ENCODE results near the gene SERPING1.

SERPING1 gene

DNA sequence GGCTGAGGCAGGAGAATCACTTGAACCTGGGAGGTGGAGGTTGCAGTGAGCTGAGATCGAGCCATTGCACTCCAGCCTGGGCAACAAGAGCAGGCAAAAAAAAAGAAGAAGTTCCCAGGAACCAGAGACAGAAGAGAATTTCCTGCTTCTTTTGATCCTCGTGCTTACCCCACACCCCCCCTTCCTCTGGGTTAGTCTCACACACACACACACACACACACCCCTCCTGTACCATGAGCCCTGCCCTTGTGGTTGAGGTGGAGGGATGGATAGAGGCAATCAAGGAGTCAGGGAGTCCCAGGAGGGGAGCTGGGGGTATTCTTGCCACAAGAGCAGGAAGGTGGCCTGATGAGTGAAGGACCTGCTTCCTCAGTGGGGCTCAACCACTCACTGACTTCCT is 25.9 kb upstream of the SERPING1 start:
- H2AFZ ChIP-seq (ENCODE audit: low read length), result no peak overlapping the region
- TF ChIP-seq, protein P1, sequence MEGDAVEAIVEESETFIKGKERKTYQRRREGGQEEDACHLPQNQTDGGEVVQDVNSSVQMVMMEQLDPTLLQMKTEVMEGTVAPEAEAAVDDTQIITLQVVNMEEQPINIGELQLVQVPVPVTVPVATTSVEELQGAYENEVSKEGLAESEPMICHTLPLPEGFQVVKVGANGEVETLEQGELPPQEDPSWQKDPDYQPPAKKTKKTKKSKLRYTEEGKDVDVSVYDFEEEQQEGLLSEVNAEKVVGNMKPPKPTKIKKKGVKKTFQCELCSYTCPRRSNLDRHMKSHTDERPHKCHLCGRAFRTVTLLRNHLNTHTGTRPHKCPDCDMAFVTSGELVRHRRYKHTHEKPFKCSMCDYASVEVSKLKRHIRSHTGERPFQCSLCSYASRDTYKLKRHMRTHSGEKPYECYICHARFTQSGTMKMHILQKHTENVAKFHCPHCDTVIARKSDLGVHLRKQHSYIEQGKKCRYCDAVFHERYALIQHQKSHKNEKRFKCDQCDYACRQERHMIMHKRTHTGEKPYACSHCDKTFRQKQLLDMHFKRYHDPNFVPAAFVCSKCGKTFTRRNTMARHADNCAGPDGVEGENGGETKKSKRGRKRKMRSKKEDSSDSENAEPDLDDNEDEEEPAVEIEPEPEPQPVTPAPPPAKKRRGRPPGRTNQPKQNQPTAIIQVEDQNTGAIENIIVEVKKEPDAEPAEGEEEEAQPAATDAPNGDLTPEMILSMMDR (IDR thresholded peaks at IDR 0.05; ENCODE audit: low read length), result no peak
- TF ChIP-seq EZH2 (IDR thresholded peaks at IDR 0.05; ENCODE audit: borderline replicate concordance, low read length), result no peak
- H3K4me1 ChIP-seq (ENCODE audit: insufficient read depth, low read length, severe bottlenecking), result peaks cover 6% of the 10 kb centered on the region
- H3K79me2 ChIP-seq (ENCODE audit: insufficient read depth, low read length), result no peaks in the 10 kb centered on the region
- H3K9me2 ChIP-seq (ENCODE audit: low read depth, low read length), result no peaks in the 10 kb centered on the region
- H3K9me3 ChIP-seq (ENCODE audit: low read length), result no peaks in the 10 kb centered on the region
- no peaks in the 10 kb centered on the region for H3K27me3 ChIP-seq (ENCODE audit: insufficient read depth, low read length)
- no peaks in the 10 kb centered on the region for H3K36me3 ChIP-seq (ENCODE audit: insufficient read depth, low read length)
- no peak overlapping the region for H3K27ac ChIP-seq (ENCODE audit: low read depth, low read length, poor library complexity, severe bottlenecking)
- H3F3A ChIP-seq (ENCODE audit: insufficient read depth, low read length), result no peaks in the 10 kb centered on the region
- no peak overlapping the region for H3K9ac ChIP-seq (ENCODE audit: low read length)
- no peak overlapping the region for H3K4me2 ChIP-seq (ENCODE audit: low read length)
- no peak overlapping the region for H3K4me3 ChIP-seq (ENCODE audit: low read depth, low read length, poor library complexity, severe bottlenecking)
- no peaks in the 10 kb centered on the region for H4K20me1 ChIP-seq (ENCODE audit: insufficient read depth, low read length)

DNA sequence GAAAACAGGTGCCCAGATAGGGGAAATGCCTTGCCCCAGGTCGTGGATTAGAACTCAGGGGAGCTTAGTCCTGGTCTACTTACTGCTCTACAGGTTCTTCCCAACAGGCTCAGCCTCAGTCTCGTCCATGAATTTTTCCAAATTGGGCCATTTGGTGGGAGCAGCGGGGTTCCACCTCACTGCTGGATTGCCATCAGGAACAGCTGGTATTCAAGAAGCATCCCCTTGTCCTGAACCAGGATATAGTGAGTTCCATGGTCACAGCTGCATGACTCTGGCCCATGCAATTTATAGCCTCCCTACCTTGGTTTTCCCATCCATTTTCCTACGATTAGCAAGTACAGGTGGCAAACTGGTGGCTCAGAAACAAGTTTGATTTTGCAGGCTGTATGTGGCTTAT is 23.4 kb upstream of the SERPING1 start:
- no peaks in the 10 kb centered on the region for H3K36me3 ChIP-seq (ENCODE audit: insufficient read depth, low read length)
- no peaks in the 10 kb centered on the region for H3K27me3 ChIP-seq (ENCODE audit: insufficient read depth, low read length)
- TF ChIP-seq, protein P1 (IDR thresholded peaks at IDR 0.05; ENCODE audit: low read length), result no peak
- no peak for TF ChIP-seq EZH2 (IDR thresholded peaks at IDR 0.05; ENCODE audit: borderline replicate concordance, low read length)
- no peak overlapping the region for H2AFZ ChIP-seq (ENCODE audit: low read length)
- no peaks in the 10 kb centered on the region for H3F3A ChIP-seq (ENCODE audit: insufficient read depth, low read length)
- H3K27ac ChIP-seq (ENCODE audit: low read depth, low read length, poor library complexity, severe bottlenecking), result no peak overlapping the region
- no peaks in the 10 kb centered on the region for H4K20me1 ChIP-seq (ENCODE audit: insufficient read depth, low read length)
- no peak overlapping the region for H3K9ac ChIP-seq (ENCODE audit: low read length)
- no peaks in the 10 kb centered on the region for H3K4me1 ChIP-seq (ENCODE audit: insufficient read depth, low read length, severe bottlenecking)
- H3K4me3 ChIP-seq (ENCODE audit: low read depth, low read length, poor library complexity, severe bottlenecking), result no peak overlapping the region
- H3K4me2 ChIP-seq (ENCODE audit: low read length), result no peak overlapping the region
- no peaks in the 10 kb centered on the region for H3K9me3 ChIP-seq (ENCODE audit: low read length)
- no peaks in the 10 kb centered on the region for H3K9me2 ChIP-seq (ENCODE audit: low read depth, low read length)
- H3K79me2 ChIP-seq (ENCODE audit: insufficient read depth, low read length), result no peaks in the 10 kb centered on the region

DNA sequence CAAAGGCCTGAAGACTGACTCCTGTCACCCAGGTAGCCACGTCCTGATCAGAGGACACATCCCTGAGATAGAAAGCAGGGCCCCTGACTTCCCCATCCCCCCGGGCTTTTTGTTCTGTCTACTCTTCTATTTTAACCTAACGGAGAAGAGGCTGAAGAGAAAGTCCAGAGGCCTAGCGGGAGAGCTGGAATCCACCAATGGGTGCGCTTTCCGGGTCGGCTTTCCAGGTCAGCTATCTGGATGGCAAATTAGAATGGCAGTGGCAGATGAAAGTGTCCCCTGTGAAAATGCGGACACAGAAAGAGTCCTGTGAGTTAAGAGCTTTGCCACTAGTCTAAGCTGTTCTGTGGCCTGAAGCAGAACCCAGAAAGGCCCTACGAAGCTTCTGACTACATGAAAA is 13.1 kb upstream of the SERPING1 start:
- H2AFZ ChIP-seq (ENCODE audit: low read length), result no peak overlapping the region

More for the DNA sequence above, 13.1 kb upstream of the SERPING1 start:
- Histone ChIP-seq H3F3A (ENCODE audit: insufficient read depth, low read length) (no peaks in the 10 kb centered on the region), H4K20me1 (ENCODE audit: insufficient read depth, low read length) (no peaks in the 10 kb centered on the region), H3K9me2 (ENCODE audit: low read depth, low read length) (no peaks in the 10 kb centered on the region), H3K79me2 (ENCODE audit: insufficient read depth, low read length) (no peaks in the 10 kb centered on the region), H3K27me3 (ENCODE audit: insufficient read depth, low read length) (peaks cover 4% of the 10 kb centered on the region; the same call in 1 of the 2 replicates), H3K9ac (ENCODE audit: low read length) (no peak overlapping the region), H3K4me3 (ENCODE audit: low read depth, low read length, poor library complexity, severe bottlenecking) (no peak overlapping the region), H3K36me3 (ENCODE audit: insufficient read depth, low read length) (no peaks in the 10 kb centered on the region), H3K4me2 (ENCODE audit: low read length) (no peak overlapping the region), H3K9me3 (ENCODE audit: low read length) (no peaks in the 10 kb centered on the region), H3K4me1 (ENCODE audit: insufficient read depth, low read length, severe bottlenecking) (no peaks in the 10 kb centered on the region), H3K27ac (ENCODE audit: low read depth, low read length, poor library complexity, severe bottlenecking) (no peak overlapping the region)
- no peak for TF ChIP-seq EZH2 (IDR thresholded peaks at IDR 0.05; ENCODE audit: borderline replicate concordance, low read length)
- TF ChIP-seq, protein P1 (IDR thresholded peaks at IDR 0.05; ENCODE audit: low read length), result no peak

All from OCI-LY1 (cell line).